Measurements from ENCODE around the gene BLMH.

BLMH gene, protein sequence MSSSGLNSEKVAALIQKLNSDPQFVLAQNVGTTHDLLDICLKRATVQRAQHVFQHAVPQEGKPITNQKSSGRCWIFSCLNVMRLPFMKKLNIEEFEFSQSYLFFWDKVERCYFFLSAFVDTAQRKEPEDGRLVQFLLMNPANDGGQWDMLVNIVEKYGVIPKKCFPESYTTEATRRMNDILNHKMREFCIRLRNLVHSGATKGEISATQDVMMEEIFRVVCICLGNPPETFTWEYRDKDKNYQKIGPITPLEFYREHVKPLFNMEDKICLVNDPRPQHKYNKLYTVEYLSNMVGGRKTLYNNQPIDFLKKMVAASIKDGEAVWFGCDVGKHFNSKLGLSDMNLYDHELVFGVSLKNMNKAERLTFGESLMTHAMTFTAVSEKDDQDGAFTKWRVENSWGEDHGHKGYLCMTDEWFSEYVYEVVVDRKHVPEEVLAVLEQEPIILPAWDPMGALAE

DNA sequence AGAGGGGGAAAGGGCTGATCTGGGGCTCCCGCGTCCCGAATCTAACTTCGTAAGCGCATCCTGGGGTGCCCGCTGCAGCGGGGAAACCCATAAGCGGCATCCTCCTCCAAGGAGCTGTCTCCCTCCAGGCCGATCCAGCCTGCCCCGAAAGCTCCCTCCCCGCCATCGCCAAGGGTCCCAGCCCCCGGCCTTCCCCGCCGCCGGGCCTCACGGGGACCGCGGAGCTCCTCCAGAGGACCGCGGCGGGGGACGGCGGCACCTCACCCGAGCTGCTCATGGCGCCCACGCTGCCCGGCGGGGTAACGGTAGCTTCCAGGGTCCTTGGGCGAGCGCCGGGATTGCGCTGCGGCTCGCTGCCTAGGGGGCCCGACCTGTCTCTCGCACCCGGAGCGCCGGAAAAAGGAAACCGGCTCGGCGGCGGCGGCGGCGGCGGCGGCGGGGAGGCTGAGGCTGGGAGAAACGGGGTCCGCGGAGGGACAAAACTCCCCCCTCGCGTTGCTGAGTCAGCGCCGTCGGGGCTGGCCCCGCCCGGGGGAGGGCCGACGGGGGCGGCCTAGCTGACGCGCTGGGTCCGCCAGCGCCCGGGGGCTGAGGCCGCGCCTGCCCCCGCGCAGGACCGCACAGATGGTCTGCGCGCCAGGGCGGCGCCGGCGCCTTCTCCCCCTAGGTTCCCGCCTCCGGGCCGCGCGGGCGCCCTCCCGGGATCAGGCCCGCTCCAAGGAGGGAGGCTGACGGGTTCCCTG, at the start of gene BLMH:
Gene BLMH (minus strand): TSS at position 402 of the 743 bp plus-strand sequence. CDS start 125 bp downstream, at position 277.
- TF ChIP-seq YY1 (IDR thresholded peaks at IDR 0.05; ENCODE audit: insufficient read depth, insufficient read length) (no peak), ZNF274 (IDR thresholded peaks at IDR 0.05; ENCODE audit: low read depth, low read length) (no peak), SUZ12 (IDR thresholded peaks at IDR 0.05; ENCODE audit: extremely low read depth, insufficient read depth, insufficient read length) (no peak)
- peak; percentile 28 for DNase-seq (ENCODE audit: low read depth, low spot score)
- peak within 1 kb of the TSS; percentile 78 for H3K4me3 ChIP-seq (ENCODE audit: insufficient read length, low read depth)

GRCh38 chr17:30340801-30341356, 49.1 kb upstream of the BLMH start:
- DNase-seq (ENCODE audit: low read depth, low spot score), result peak; percentile 1
- peaks cover 4% of the 10 kb centered on the region for H3K27me3 ChIP-seq (ENCODE audit: insufficient read depth, insufficient read length)
- TF ChIP-seq ZNF274 (IDR thresholded peaks at IDR 0.05; ENCODE audit: low read depth, low read length) (no peak), SUZ12 (IDR thresholded peaks at IDR 0.05; ENCODE audit: extremely low read depth, insufficient read depth, insufficient read length) (no peak), YY1 (IDR thresholded peaks at IDR 0.05; ENCODE audit: insufficient read depth, insufficient read length) (no peak)
- H3K4me3 ChIP-seq (ENCODE audit: insufficient read length, low read depth), result no peak overlapping the region
- peaks cover 7% of the 10 kb centered on the region for H3K4me1 ChIP-seq (ENCODE audit: insufficient read depth, insufficient read length)
- H3K36me3 ChIP-seq (ENCODE audit: insufficient read depth, insufficient read length, low read length), result no peaks in the 10 kb centered on the region
- H3K9ac ChIP-seq (ENCODE audit: insufficient read length, low read depth), result no peak overlapping the region
- no peaks in the 10 kb centered on the region for H3K9me3 ChIP-seq (ENCODE audit: insufficient read depth, low read length)

More for the DNA sequence above, at the start of gene BLMH:
- no peaks in the 10 kb centered on the region for H3K4me1 ChIP-seq (ENCODE audit: insufficient read depth, insufficient read length)
- H3K9me3 ChIP-seq (ENCODE audit: insufficient read depth, low read length), result no peaks in the 10 kb centered on the region
- H3K36me3 ChIP-seq (ENCODE audit: insufficient read depth, insufficient read length, low read length), result peaks cover 34% of the 10 kb centered on the region
- no peaks in the 10 kb centered on the region for H3K27me3 ChIP-seq (ENCODE audit: insufficient read depth, insufficient read length)
- peak within 1 kb of the TSS; percentile 92 for H3K9ac ChIP-seq (ENCODE audit: insufficient read length, low read depth)

DNA sequence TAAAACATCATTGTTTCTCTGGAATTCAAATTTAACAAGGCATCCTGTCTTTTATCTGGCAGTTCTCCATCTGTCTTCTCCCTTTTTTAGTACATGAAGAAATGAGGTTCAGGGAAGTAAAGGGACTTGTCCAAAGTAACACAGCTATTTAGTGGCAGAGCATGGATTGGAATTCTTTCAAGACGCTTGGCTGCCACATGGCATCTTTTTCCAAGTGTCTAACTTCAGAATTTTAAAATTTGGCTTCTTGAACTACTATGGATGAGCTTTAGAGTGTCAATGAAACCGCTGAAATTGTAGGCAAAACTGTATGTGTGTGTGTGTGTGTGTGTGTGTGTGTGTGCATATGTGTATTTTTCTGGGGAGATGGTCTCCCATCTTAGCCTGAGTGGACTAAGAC, 47.3 kb upstream of the BLMH start:
- Histone ChIP-seq H3K9ac (ENCODE audit: insufficient read length, low read depth) (no peak overlapping the region), H3K9me3 (ENCODE audit: insufficient read depth, low read length) (no peaks in the 10 kb centered on the region), H3K4me3 (ENCODE audit: insufficient read length, low read depth) (no peak overlapping the region), H3K36me3 (ENCODE audit: insufficient read depth, insufficient read length, low read length) (no peaks in the 10 kb centered on the region), H3K4me1 (ENCODE audit: insufficient read depth, insufficient read length) (peaks cover 3% of the 10 kb centered on the region), H3K27me3 (ENCODE audit: insufficient read depth, insufficient read length) (peaks cover 4% of the 10 kb centered on the region)
- TF ChIP-seq ZNF274 (IDR thresholded peaks at IDR 0.05; ENCODE audit: low read depth, low read length) (no peak), SUZ12 (IDR thresholded peaks at IDR 0.05; ENCODE audit: extremely low read depth, insufficient read depth, insufficient read length) (no peak), YY1 (IDR thresholded peaks at IDR 0.05; ENCODE audit: insufficient read depth, insufficient read length) (no peak)
- no peak for DNase-seq (ENCODE audit: low read depth, low spot score)

DNA sequence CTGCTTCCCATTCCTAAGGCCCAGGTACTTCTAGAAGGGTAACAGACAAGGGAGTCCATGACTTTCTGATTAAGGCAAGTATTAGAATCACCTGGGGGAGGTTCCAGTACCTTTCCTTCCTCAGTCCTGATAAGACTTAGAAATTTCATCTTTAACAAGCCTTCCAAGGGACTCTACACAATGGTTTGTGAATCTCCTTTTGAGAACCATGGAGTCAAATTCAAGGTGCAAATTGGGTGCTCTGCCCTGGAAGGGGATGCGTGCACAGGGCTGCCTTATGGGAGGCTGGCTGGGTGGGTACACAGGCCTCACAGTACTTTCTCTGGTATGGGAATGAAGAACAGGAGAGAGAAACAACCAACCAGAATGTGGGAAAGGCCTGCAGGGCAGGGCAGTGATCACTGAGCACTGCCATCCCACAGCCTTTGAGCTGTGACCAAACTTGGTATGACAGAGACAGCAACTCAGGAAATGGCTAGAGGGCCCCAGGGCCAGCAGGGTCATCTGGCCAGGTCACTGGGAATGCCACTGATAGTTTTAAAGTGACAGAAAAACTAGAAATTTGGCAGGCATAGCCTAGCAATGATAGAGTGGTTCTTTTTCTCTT, 45.8 kb upstream of the BLMH start:
- peaks cover 4% of the 10 kb centered on the region for H3K27me3 ChIP-seq (ENCODE audit: insufficient read depth, insufficient read length)
- H3K9ac ChIP-seq (ENCODE audit: insufficient read length, low read depth), result no peak overlapping the region
- H3K36me3 ChIP-seq (ENCODE audit: insufficient read depth, insufficient read length, low read length), result no peaks in the 10 kb centered on the region
- TF ChIP-seq SUZ12 (IDR thresholded peaks at IDR 0.05; ENCODE audit: extremely low read depth, insufficient read depth, insufficient read length) (no peak), ZNF274 (IDR thresholded peaks at IDR 0.05; ENCODE audit: low read depth, low read length) (no peak), YY1 (IDR thresholded peaks at IDR 0.05; ENCODE audit: insufficient read depth, insufficient read length) (no peak)
- no peak overlapping the region for H3K4me3 ChIP-seq (ENCODE audit: insufficient read length, low read depth)
- no peaks in the 10 kb centered on the region for H3K9me3 ChIP-seq (ENCODE audit: insufficient read depth, low read length)
- peaks cover 3% of the 10 kb centered on the region for H3K4me1 ChIP-seq (ENCODE audit: insufficient read depth, insufficient read length)
- no peak for DNase-seq (ENCODE audit: low read depth, low spot score)

GRCh38 chr17:30336369-30337171, 44.8 kb upstream of the BLMH start:
- DNase-seq (ENCODE audit: low read depth, low spot score), result peak; percentile 46
- Histone ChIP-seq H3K9me3 (ENCODE audit: insufficient read depth, low read length) (no peaks in the 10 kb centered on the region), H3K4me1 (ENCODE audit: insufficient read depth, insufficient read length) (peaks cover under 1% of the 10 kb centered on the region), H3K36me3 (ENCODE audit: insufficient read depth, insufficient read length, low read length) (no peaks in the 10 kb centered on the region), H3K27me3 (ENCODE audit: insufficient read depth, insufficient read length) (no peaks in the 10 kb centered on the region), H3K4me3 (ENCODE audit: insufficient read length, low read depth) (no peak overlapping the region), H3K9ac (ENCODE audit: insufficient read length, low read depth) (no peak overlapping the region)
- TF ChIP-seq YY1 (IDR thresholded peaks at IDR 0.05; ENCODE audit: insufficient read depth, insufficient read length), result no peak
- no peak for TF ChIP-seq SUZ12 (IDR thresholded peaks at IDR 0.05; ENCODE audit: extremely low read depth, insufficient read depth, insufficient read length)
- no peak for TF ChIP-seq ZNF274 (IDR thresholded peaks at IDR 0.05; ENCODE audit: low read depth, low read length)

DNA sequence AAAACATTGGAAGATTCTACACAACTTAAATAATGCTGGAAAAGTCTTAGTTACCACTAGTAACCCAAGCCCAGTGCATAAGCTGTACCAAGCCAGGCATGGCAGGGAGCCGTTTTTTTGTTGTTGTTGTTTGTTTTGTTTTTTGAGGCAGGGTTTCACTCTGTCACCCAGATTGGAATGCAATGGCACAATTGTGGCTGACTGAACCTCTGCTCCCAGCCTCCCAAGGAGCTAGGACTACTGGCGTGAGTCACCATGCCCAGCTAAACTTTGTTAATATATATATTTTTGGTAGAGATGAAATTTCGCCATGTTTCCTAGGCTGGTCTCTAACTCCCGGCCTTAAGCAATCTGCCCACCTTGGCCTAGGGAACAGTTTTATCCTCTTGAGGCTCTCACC, 42.7 kb upstream of the BLMH start:
- no peak overlapping the region for H3K9ac ChIP-seq (ENCODE audit: insufficient read length, low read depth)
- no peak for DNase-seq (ENCODE audit: low read depth, low spot score)
- H3K4me3 ChIP-seq (ENCODE audit: insufficient read length, low read depth), result no peak overlapping the region
- TF ChIP-seq ZNF274 (IDR thresholded peaks at IDR 0.05; ENCODE audit: low read depth, low read length), result no peak
- TF ChIP-seq YY1 (IDR thresholded peaks at IDR 0.05; ENCODE audit: insufficient read depth, insufficient read length), result no peak
- TF ChIP-seq SUZ12 (IDR thresholded peaks at IDR 0.05; ENCODE audit: extremely low read depth, insufficient read depth, insufficient read length), result no peak
- no peaks in the 10 kb centered on the region for H3K36me3 ChIP-seq (ENCODE audit: insufficient read depth, insufficient read length, low read length)
- no peaks in the 10 kb centered on the region for H3K27me3 ChIP-seq (ENCODE audit: insufficient read depth, insufficient read length)
- no peaks in the 10 kb centered on the region for H3K9me3 ChIP-seq (ENCODE audit: insufficient read depth, low read length)
- H3K4me1 ChIP-seq (ENCODE audit: insufficient read depth, insufficient read length), result no peaks in the 10 kb centered on the region

All from NT2/D1 (cell line).